GM18511 (cell line): ENCODE results near the gene ZNF512.
"Not testable (repeated sequence)": the region's sequence is repeated elsewhere in the genome, so short reads cannot be mapped to it uniquely, and the experiment has no call there.

ENCODE experiments used
- ATAC-seq: cut with Tn5 transposase; IDR thresholded peaks from one replicate; pipeline ENCODE4 v1.9.1; 2021; ENCODE audit warnings: mild to moderate bottlenecking, moderate library complexity; ENCODE audit not compliant: unreplicated experiment

Gene ZNF512

DNA sequence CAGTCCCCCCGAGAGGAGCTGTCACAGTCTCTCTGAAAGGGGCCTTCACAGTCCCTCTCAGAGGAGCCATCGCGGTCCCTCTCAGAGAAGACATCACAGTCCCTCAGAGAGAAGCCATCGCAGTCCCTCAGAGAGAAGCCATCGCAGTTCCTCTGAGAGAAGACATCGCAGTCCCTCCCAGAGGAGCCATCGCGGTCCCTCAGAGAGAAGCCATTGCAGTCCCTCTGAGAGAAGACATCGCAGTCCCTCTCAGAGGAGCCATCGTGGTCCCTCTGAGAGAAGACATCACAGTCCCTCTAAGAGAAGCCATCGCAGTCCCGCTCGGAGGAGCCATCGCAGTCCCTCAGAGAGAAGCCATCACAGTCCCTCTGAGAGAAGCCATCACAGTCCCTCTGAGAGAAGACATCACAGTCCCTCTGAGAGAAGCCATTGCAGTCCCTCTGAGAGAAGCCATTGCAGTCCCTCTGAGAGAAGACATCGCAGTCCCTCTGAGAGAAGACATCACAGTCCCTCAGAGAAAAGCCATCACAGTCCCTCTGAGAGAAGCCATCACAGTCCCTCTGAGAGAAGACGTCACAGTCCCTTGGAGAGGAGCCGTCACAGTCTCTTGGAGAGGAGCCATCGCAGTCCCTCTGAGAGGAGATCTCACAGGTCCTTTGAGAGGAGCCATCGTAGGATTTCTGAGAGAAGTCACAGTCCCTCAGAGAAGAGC is 1.3 kb upstream of the ZNF512 start:
- ATAC-seq, result no peak

DNA sequence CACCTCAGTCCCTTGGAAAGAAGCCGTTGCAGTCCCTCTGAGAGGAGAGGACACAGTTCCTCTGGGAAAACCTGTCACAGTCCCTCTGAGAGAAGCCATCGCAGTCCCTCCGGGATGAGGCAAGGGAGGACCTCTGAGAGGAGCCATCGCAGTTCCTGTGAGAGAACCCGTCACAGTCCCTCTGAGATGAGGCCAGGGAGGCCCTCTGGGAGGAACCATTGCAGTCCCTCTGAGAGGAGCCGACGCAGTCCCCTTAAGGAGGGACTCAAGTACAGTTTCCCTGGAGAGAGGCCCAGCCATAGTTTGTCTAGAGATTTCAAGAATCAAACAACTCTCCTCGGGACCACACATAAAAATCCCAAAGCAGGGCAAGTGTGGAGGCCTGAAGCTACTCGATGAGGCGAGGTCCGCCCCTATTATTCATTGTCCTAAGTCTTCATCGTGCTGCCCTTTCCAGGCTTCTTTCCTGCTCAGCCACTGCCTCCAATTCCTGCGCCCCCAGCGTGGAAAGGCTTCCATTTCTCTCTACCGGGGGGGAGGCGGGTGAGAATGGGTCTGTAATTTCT is 630 bp upstream of the ZNF512 start:
- ATAC-seq, result peak; percentile 4

DNA sequence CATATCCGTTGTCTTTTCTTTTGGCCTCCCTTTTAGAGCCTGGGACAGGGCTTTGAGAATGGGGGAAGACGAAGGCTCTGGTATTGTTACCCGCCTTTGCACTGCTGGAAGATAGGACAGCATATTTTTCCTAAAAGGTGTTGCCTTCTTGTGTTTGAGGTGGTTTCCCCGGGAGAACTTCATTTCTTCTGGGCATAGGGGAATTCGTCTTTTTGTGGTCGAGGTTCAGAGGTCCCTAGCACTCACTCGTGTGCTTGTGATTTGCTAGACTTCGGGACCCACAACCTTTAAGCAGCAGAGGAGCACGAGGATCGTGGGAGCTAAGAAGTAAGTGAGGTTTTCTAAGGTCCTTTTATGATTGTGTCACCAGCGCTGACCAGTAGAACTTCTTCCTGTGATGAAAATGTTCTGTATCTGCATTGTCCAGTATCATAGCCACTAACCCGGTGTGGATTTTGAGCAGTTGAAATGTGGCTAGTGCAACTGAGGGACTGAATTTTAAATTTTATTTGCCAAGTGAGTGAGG is 611 bp downstream of the ZNF512 start:
- ATAC-seq, result peak; percentile 10

DNA sequence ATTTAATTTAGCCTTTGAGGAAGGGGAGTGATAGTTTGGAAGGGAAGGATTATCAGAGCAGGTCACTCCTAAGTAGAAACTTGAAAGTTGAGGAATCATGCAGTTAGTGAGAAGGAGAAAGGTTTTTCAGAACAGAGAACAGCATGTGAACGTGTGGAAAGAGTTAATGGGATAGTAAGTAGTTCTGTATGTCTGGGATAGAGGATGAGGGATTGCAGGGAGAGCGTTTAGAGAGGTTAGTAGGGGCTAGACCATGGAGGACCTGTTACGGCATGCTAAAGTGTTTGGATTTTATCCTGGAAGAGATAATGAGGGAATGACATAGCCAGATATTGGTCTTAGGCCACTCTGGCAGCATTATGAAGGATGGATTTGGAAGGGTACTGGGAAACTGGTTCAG is 1.8 kb downstream of the ZNF512 start:
- ATAC-seq, result no peak

DNA sequence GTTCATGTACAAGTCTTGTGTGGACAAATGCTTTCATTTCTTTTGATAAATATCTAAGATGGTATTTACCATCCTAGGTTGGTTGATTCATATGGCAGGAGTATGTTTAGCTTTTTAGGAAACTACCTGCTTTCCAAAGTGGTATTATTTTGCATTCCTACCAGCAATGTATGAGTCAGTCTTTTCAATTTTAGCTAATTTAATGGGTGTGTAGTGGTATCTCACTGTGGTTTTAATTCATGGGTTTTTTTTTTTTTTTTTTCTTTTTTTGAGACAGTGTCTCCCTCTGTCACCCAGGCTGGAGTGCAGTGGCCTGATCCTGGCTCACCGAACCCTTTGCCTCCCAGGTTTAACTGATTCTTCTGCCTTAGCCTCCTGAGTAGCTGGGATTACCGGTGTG is 4.2 kb downstream of the ZNF512 start:
- ATAC-seq, result no peak

DNA sequence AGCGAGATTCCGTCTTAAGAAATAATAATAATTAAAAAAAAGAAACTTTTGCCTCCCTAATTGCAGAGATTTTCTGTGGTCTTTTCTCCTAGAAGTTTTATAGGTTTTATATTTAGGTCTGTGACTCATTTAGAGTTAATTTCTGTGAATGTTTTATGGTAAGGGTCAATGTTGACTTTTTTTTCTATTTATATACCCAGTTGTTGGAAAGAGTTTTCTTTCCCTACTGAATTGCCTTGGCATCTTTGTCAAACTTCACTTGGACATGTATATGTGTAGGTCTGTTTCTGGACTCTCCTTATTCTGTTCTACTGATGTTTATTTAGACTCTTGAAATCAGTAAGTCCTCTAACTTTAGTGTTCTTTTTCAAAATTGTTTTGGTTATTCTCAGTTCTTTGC is 5.5 kb downstream of the ZNF512 start:
- no peak for ATAC-seq

DNA sequence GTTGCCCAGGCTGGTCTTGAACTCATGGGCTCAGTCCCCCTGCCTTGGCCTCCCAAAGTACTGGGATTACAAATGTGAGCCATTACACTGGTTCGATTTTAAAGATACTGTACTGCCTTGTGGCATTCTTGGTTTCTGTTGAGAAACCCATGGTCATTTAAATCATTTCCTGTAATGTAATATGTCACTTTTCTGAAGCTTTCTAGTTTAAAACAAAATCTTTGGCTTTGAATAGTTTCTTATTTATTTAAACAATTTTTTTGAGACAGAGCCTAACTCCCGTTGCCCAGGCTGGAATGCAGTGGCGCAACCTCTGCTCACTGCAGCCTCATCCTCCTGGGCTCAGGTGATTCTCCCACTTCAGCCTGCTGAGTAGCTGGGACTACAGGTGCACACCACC is 8.9 kb downstream of the ZNF512 start:
- ATAC-seq, result no peak

DNA sequence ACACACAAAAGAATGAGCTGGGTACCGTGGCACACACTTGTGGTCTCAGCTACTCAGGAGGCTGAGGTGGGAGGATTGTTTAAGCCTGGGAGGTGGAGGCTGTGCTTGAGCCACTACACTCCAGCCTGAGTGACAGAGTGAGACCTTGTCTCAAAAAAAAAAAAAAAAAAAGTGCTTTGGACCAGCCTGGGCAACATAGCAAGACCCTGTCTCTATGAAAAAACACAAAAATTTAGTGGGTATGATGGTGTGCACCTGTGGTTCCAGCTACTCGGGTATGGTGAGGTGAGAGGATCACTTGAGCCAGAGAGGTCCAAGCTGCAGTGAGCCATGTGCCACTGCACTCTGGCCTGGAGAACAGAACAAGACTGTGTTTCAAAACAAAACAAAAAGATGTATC is 10.4 kb downstream of the ZNF512 start:
- ATAC-seq, result no peak

DNA sequence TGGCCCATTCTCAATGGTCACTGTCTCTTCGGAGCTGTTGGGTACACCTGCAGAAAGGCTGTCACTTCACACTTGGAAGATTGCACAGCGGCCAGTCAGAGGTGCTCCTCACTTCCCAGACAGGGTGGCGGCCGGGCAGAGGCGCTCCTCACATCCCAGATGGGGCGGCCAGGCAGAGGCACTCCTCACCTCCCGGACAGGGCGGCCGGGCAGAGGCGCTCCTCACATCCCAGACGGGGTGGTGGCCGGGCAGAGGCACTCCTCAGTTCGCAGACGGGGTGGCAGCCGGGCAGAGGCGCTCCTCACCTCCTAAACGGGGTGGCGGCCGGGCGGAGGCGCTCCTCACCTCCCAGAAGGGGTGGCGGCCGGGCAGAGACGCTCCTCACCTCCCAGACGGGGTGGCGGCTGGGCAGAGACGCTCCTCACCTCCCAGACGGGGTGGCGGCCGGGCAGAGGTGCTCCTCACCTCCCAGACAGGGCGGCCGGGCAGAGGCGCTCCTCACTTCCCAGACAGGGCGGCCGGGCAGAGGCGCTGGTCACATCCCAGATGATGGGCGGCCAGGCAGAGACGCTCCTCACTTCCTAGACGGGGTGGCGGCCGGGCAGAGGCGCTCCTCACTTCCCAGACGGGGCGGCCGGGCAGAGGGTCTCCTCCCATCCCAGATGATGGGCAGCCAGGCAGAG is 11.3 kb downstream of the ZNF512 start:
- not testable (repeated sequence) for ATAC-seq

DNA sequence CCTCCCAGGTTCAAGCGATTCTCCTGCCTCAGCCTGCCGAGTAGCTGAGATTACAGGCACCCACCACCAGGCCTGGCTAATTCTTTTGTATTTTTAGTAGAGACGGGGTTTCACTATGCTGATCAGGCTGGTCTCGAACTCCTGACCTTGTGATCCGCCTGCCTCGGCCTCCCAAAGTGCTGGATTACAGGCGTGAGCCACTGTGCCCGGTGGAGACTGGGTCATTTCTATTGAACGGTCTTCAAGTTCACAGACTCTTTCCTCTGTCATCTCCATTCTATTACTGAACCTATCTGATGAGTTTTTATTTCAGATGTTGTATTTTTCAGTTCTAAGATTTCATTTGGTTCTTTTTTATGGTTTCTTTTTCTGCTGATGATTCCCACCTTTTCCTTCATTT is 12.6 kb downstream of the ZNF512 start:
- ATAC-seq, result not testable (repeated sequence)

DNA sequence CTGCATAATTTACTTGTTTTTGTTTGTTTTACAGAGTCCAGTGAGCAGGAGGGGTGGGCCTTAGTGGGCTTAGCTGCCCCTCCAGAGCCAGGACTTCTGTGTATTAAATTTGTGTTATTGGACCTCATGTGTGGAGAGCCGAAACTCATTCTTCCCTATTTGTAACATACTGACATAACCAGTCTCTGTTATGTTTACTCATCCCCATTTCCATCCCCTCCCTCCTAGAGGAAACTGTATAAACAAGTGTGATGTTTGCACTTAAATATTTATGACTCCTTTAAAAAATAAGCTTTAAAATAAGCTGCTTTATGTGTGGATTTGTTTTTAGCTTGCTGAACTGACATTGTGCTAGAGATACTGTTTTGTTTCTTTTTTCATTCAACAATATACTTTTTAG is 13.8 kb downstream of the ZNF512 start:
- ATAC-seq, result no peak

DNA sequence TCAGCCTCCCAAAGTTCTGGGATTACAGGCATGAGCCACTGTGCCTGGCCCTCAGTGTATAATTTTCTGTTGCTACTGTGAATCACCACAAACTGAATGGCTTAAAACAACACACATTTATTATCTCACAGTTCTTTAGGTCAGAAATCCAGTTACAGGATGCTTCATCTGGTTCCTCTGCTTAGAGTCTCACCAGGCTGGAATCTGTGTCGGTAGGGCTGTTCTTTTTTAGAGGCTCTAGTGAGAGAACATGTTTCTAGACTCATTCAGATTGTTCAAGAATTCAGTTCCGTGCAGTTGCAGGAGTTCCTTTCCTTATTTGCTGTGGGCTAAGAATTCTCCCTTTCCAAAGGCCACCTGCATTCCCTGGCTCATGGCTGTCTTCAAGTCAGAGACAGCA is 23.8 kb downstream of the ZNF512 start:
- no peak for ATAC-seq

DNA sequence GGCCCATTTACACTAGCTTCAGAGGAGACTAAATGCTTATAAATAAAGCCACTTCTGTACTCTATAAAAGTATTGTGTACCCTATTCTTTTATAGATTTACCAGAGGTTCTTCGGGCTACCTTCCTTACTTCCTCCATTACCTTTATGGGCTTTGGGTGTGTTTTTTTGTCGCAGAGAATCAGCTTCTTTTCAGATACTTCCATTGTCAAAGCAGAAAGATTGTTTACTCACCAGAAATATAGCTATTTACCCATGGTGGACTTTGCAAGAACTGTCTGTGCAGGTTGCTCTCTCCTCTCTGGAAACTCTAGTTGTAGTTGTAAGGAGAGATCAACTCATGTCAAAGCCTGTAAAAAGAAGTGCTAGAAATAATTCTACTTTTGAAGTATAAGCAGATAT is 31.1 kb downstream of the ZNF512 start:
- no peak for ATAC-seq

DNA sequence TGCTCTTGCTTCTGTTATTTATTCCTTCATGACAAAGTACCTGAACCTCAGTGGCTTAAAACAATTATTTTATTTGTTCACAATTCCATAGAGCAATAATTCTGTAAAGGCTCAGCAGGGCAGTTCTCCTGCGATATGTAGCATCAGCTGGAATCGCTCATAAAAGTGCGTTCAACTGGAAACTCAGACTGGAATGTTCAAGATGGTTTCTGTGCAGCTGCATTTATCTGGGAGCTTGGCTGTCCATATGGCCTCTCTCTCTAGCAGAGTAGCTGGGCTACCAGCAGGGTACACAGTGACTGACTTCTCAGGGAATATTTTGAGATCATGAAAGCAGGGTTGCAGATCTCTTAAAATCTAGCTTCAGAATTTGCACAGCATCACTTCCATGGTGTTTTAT is 32.5 kb downstream of the ZNF512 start:
- ATAC-seq, result no peak

DNA sequence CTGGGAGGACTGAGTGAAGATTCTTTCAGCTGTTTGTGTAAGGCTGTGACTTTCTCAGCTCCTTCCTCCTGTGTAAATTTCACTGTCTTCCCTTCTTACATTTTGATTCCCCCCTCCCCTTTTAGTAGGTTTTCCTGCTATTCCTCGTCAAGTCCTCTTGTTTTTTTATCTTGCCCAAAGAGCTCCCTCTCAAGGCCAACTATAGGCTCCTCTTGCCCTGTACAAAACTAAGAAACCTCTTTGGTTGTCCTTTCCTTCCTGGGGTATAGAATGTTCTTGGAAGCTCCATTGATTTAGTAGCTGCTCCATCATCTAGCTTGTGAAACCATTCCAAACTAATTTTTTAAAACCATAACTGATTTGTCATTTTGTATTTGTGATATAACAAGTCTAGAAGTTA is 38.7 kb downstream of the ZNF512 start:
- no peak for ATAC-seq

DNA sequence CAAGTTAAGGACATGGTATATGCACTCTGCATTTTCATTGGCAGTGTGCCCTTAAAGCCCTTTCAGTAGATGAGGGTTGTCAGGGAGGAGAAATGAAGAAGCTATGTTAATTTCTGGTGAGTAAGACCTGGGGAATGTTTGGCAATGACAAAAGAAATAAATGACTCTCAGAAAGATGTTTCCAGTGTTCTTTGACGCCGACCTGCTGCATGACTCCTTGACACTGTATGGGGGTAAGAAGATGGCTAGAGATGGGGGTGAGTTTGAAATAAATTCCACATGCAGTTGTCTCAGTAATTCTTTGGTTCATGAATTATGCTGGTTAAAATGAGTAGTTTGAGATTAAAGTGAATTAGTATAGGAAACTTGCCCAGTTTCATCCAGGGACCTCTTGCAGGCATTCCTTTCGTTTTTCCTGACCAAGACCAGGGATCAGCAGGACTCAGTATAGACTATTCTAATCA is 40.1 kb downstream of the ZNF512 start:
- no peak for ATAC-seq

DNA sequence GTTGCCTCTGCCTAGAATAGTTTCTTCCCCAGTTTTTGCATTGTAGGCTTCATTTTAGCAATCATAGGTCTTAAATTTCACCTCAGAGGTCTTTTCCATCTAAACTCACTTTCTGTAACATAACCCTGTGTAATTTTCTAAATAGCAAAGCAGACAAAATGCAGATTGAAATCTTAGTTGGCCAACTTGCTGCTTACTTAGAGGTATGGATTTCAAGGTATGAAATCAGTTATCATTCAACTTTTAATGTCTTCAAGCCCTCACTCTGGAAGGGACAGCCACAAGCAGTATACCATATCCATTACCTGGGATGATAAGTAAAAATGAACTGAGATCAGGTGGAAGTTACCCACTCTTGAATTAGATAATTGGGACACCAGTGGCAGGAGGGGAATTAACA is 42.1 kb downstream of the ZNF512 start:
- ATAC-seq, result no peak

DNA sequence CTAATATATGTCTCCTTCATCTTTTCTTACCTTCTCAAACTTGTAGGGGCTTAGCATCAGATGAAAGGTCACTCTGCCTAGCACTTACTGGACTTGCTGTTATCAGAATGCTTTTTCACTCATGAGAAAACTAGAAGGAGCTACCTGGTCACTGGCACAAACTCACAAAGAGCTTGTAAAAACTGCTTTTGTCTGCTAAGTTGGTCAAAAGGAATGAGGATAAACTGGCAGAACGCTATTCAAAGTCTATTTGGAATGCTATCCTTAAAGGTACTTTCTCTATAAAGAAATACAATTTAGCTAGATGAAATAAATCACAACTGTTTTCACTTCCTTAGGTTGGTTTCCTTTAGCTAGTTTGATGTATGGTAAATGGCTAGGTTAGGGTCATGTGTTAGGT is 43.5 kb downstream of the ZNF512 start:
- ATAC-seq, result not testable (repeated sequence)

DNA sequence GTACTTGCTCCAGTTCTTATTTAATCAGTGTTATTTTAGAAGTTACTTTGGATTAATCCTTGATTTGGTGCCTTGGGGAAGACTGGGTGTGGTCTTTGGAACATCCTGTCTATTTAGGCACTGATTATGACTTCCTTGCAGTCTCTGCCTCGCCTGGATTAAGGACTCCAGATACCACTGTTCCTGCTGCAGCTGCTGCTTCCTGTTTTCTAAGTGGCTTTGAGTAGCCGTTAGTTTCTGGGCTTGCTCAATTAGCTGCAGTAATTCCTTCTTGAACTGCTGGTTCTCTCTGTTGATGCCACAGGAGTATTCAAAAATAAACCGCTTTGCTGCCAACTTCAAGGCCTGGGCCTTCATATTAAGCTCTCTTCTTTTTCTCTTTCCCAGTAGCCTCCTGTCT is 44.1 kb downstream of the ZNF512 start:
- not testable (repeated sequence) for ATAC-seq

DNA sequence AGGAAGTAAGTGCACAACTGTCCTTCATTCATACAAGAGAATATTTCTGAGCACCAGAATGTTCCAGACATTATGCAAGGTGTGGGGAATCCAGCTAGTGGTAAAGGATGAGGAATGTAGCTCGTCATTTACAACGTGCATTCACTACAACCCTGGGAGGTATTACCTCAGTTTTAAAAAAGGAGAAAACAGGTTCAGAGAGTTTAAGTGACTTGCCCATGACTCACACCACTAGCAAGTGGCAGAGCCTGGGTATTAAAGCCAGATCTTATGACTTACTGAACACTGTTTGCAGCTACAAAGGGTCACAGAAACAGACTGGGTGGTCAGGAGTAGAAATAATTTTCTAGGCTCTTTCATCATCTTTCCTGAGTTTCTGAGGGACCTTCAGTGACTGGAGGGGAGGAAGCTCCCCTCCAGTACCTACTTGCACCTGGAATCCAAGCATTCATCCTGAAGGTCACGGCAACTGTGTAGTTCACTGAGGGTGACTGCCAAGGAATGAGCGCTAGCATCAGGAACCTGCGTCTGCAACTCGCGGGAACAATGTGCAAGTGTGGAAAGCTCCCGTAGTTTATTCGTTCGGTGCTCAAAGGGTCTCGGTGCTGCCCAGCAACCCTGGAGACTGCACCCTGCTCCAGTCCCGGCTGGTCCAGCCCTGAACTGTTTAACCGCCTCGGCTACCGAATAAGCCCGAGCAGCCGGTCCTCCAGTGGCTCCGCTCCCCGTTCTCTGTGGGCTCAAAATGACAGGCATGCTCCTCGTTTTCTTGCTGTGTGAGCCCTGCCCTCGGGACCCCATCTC is 45.3 kb downstream of the ZNF512 start:
- peak; percentile 31 for ATAC-seq
